GM18499 (cell line): ENCODE measurements around the gene OTUB2.

ENCODE experiments used
- ATAC-seq: cut with Tn5 transposase; IDR thresholded peaks from one replicate; pipeline ENCODE4 v1.9.1; 2021; ENCODE audit warnings: moderate number of reproducible peaks; ENCODE audit not compliant: insufficient read depth, unreplicated experiment

Gene OTUB2

GRCh38 chr14:94088516-94088915 is 62.4 kb downstream of the OTUB2 start:
- ATAC-seq = no peak

- no peak for ATAC-seq
Measured at GRCh38 chr14:94089479-94089878, 63.3 kb downstream of the OTUB2 start.

- ATAC-seq = no peak
Measured at GRCh38 chr14:94093418-94093817, 67.3 kb downstream of the OTUB2 start.

- no peak for ATAC-seq
Measured at GRCh38 chr14:94097091-94097490, 71.0 kb downstream of the OTUB2 start.
